Neural progenitor cell (in vitro differentiated cells): ENCODE measurements around the gene ARMCX4. TPM values are rescaled to one million over a fixed set of nuclear protein-coding genes. Genes with fewer than 3 reads are reported as not detected.

ENCODE experiments used
- DNase-seq: peaks from one replicate; pipeline ENCODE4 v3.0.0-alpha.2; 2016; ENCODE audit warnings: low spot score
- H2AFZ ChIP-seq: fragments of 200-600 bp; sonication (generic); replicated peaks from 2 replicates; pipeline ENCODE4 v1.6.1; 2016; ENCODE audit warnings: antibody characterized with exemption
- H3F3A ChIP-seq: fragments of 200-600 bp; sonication (generic); 2 replicates; pipeline ENCODE4 v1.6.1; 2016; ENCODE audit warnings: antibody characterized with exemption, low read depth
- H3K27ac ChIP-seq: fragments of 200-600 bp; sonication (generic); 2 replicates; pipeline ENCODE4 v1.5.1; 2016; ENCODE audit warnings: mild to moderate bottlenecking
- H3K27me3 ChIP-seq: fragments of 200-600 bp; sonication (generic); 2 replicates; pipeline ENCODE4 v1.6.1; 2016; ENCODE audit warnings: mild to moderate bottlenecking, moderate library complexity
- H3K36me3 ChIP-seq: fragments of 200-600 bp; sonication (generic); 2 replicates; pipeline ENCODE4 v1.5.1; 2016
- H3K4me1 ChIP-seq: fragments of 200-600 bp; sonication (generic); 2 replicates; pipeline ENCODE4 v1.6.1; 2016; ENCODE audit warnings: mixed run types
- H3K4me2 ChIP-seq: fragments of 200-600 bp; sonication (generic); 2 replicates; pipeline ENCODE4 v1.6.1; 2016
- H3K4me3 ChIP-seq: fragments of 200-600 bp; sonication (generic); 2 replicates; pipeline ENCODE4 v1.5.1; 2016
- H3K79me2 ChIP-seq: fragments of 200-600 bp; sonication (generic); 2 replicates; pipeline ENCODE4 v1.6.1; 2016; ENCODE audit warnings: low read depth
- H3K9ac ChIP-seq: fragments of 200-600 bp; sonication (generic); 2 replicates; pipeline ENCODE4 v1.6.1; 2016
- H3K9me3 ChIP-seq: fragments of 200-600 bp; sonication (generic); 2 replicates; pipeline ENCODE4 v1.5.1; 2016; ENCODE audit warnings: low read depth
- H4K20me1 ChIP-seq: fragments of 200-600 bp; sonication (generic); 2 replicates; pipeline ENCODE4 v1.6.1; 2016; ENCODE audit warnings: low read depth
- H3K27ac Mint-ChIP-seq: 3 replicates; pipeline ENCODE4 v1.8.0; 2021; ENCODE audit warnings: mixed read lengths
- H3K27me3 Mint-ChIP-seq: 2 replicates; pipeline ENCODE4 v1.8.0; 2022; ENCODE audit warnings: low read depth, mild to moderate bottlenecking, inconsistent platforms, moderate library complexity, mixed read lengths; ENCODE audit not compliant: insufficient read depth
- H3K36me3 Mint-ChIP-seq: 3 replicates; pipeline ENCODE4 v1.8.0; 2021; ENCODE audit warnings: mixed read lengths
- H3K4me1 Mint-ChIP-seq: 3 replicates; pipeline ENCODE4 v1.8.0; 2021; ENCODE audit warnings: mixed read lengths
- H3K4me3 Mint-ChIP-seq: 3 replicates; pipeline ENCODE4 v1.8.0; 2021; ENCODE audit warnings: mild to moderate bottlenecking, moderate library complexity, mixed read lengths
- H3K9me3 Mint-ChIP-seq: 3 replicates; pipeline ENCODE4 v1.8.0; 2020; ENCODE audit warnings: mixed read lengths
- EZH2 ChIP-seq: fragments of 200-600 bp; sonication (generic); IDR thresholded peaks from 2 replicates; pipeline ENCODE4 v1.6.1; 2017; ENCODE audit warnings: antibody characterized with exemption, mild to moderate bottlenecking, moderate library complexity
- EZH2phosphoT487 ChIP-seq: fragments of 200-600 bp; sonication (generic); IDR thresholded peaks from 2 replicates; pipeline ENCODE4 v1.6.1; 2017; ENCODE audit warnings: antibody characterized with exemption
- total RNA-seq: library from RNA; depleted of rRNA; stranded (reverse); fragments of >200 nt; gene quantifications from 2 replicates; pipeline ENCODE4 v1.2.3, GENCODE V29; 2015; ENCODE audit warnings: low replicate concordance
- TF ChIP-seq, protein P1 (sequence below): fragments of 200-600 bp; sonication (generic); IDR thresholded peaks from 2 replicates; pipeline ENCODE4 v1.5.1; 2017; ENCODE audit warnings: antibody characterized with exemption, mild to moderate bottlenecking

ARMCX4 gene
- total RNA-seq, 1 donor from 2014 or later, result 14.1 TPM

GRCh38 chrX:101460669-101461068 is 24.6 kb upstream of the ARMCX4 start:
- peaks cover 4% of the 10 kb centered on the region for H3K9me3 Mint-ChIP-seq
- H3K27me3 Mint-ChIP-seq, result no peaks in the 10 kb centered on the region
- no peak for DNase-seq
- Histone ChIP-seq H3K9ac (no peak overlapping the region), H3K4me3 (no peak overlapping the region), H3K27ac (no peak overlapping the region), H3K4me1 (no peaks in the 10 kb centered on the region), H3K79me2 (no peaks in the 10 kb centered on the region), H4K20me1 (no peaks in the 10 kb centered on the region), H3K27me3 (no peaks in the 10 kb centered on the region), H3K36me3 (no peaks in the 10 kb centered on the region), H3F3A (no peaks in the 10 kb centered on the region), H3K4me2 (no peak overlapping the region), H2AFZ (no peak overlapping the region), H3K9me3 (no peaks in the 10 kb centered on the region)
- H3K27ac Mint-ChIP-seq, result no peak overlapping the region
- TF ChIP-seq, protein P1, sequence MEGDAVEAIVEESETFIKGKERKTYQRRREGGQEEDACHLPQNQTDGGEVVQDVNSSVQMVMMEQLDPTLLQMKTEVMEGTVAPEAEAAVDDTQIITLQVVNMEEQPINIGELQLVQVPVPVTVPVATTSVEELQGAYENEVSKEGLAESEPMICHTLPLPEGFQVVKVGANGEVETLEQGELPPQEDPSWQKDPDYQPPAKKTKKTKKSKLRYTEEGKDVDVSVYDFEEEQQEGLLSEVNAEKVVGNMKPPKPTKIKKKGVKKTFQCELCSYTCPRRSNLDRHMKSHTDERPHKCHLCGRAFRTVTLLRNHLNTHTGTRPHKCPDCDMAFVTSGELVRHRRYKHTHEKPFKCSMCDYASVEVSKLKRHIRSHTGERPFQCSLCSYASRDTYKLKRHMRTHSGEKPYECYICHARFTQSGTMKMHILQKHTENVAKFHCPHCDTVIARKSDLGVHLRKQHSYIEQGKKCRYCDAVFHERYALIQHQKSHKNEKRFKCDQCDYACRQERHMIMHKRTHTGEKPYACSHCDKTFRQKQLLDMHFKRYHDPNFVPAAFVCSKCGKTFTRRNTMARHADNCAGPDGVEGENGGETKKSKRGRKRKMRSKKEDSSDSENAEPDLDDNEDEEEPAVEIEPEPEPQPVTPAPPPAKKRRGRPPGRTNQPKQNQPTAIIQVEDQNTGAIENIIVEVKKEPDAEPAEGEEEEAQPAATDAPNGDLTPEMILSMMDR, result no peak
- TF ChIP-seq EZH2phosphoT487, result no peak
- no peak for TF ChIP-seq EZH2
- H3K4me1 Mint-ChIP-seq, result no peaks in the 10 kb centered on the region
- peaks cover 5% of the 10 kb centered on the region for H3K36me3 Mint-ChIP-seq
- H3K4me3 Mint-ChIP-seq, result no peak overlapping the region

DNA sequence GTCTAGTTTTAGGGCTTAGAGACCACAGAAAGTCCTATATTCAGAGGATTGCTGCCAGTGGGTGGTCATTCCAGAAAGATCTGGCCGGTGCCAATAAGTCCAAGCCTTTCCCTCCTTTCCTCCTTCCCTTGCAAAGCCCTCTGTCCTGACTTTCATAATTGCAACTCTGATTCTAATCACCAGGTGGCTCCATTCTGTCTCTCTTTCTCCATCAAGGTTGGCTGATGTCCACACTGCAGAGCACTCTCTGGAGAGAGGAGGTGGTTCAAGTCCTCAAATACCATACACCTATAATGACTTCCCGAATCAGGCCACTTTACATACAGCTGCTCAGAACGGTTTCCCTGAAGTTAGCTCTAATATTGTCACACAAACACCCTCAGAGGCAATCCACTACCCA is 22.4 kb upstream of the ARMCX4 start:
- Histone ChIP-seq H3K9me3 (no peaks in the 10 kb centered on the region), H3K4me2 (no peak overlapping the region), H3K4me3 (no peak overlapping the region), H3K27me3 (no peaks in the 10 kb centered on the region), H2AFZ (no peak overlapping the region), H3K27ac (no peak overlapping the region), H3K9ac (no peak overlapping the region), H3K36me3 (no peaks in the 10 kb centered on the region), H3K79me2 (no peaks in the 10 kb centered on the region), H4K20me1 (no peaks in the 10 kb centered on the region), H3F3A (no peaks in the 10 kb centered on the region), H3K4me1 (no peaks in the 10 kb centered on the region)
- TF ChIP-seq, protein P1, result peak; percentile 26
- no peak for TF ChIP-seq EZH2phosphoT487
- Mint-ChIP-seq H3K36me3 (peaks cover 5% of the 10 kb centered on the region), H3K4me3 (no peak overlapping the region), H3K27me3 (no peaks in the 10 kb centered on the region), H3K4me1 (no peaks in the 10 kb centered on the region), H3K27ac (no peak overlapping the region), H3K9me3 (peaks cover 4% of the 10 kb centered on the region)
- DNase-seq, result peak; percentile 3

- Histone ChIP-seq H3K27ac (no peak overlapping the region), H3K27me3 (no peaks in the 10 kb centered on the region), H3K36me3 (no peaks in the 10 kb centered on the region), H3K9me3 (peaks cover 6% of the 10 kb centered on the region), H3K4me3 (no peak overlapping the region), H2AFZ (no peak overlapping the region), H3K9ac (no peak overlapping the region), H3K79me2 (no peaks in the 10 kb centered on the region), H4K20me1 (no peaks in the 10 kb centered on the region), H3K4me1 (no peaks in the 10 kb centered on the region), H3F3A (no peaks in the 10 kb centered on the region), H3K4me2 (no peak overlapping the region)
- peaks cover under 1% of the 10 kb centered on the region for H3K4me1 Mint-ChIP-seq
- no peak overlapping the region for H3K27ac Mint-ChIP-seq
- H3K9me3 Mint-ChIP-seq, result no peaks in the 10 kb centered on the region
- TF ChIP-seq, protein P1, result no peak
- TF ChIP-seq EZH2phosphoT487 (no peak), EZH2 (no peak)
- H3K36me3 Mint-ChIP-seq, result no peaks in the 10 kb centered on the region
- H3K27me3 Mint-ChIP-seq, result no peaks in the 10 kb centered on the region
- no peak overlapping the region for H3K4me3 Mint-ChIP-seq
- no peak for DNase-seq
Measured at GRCh38 chrX:101478366-101478765, 6.9 kb upstream of the ARMCX4 start.
